Measurements from ENCODE around the gene CD209. TPM values are rescaled to one million over a fixed set of nuclear protein-coding genes. Genes with fewer than 3 reads are reported as not detected.

Gene CD209
- total RNA-seq, 1 experiment from 2014 or later = not detected

DNA sequence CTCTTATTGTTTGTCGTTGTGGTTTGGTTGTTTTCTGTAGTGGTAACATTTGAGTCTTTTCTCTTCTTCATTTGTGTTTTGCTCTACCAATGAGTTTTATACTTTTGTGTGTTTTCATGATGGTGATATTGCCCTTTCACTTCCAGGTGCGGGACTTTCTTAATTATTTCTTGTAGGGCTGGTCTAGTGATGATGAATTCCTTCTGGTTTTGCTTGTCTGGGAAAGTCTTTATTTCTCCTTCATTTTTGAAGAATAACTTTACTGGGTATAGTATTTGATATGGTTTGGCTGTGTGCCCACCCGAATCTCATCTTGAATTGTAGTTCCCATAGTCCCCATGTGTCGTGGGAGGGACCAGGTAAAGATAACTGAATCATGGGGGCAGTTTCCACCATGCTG is 8.9 kb upstream of the CD209 start:
- ChIA-PET CTCF (no interaction called here), POLR2A (no interaction called here)
- Mint-ChIP-seq H3K36me3 (ENCODE audit: insufficient read depth, unreplicated experiment) (no peaks in the 10 kb centered on the region), H3K9me3 (ENCODE audit: unreplicated experiment) (peaks cover 51% of the 10 kb centered on the region), H3K4me3 (ENCODE audit: unreplicated experiment) (no peak overlapping the region), H3K27me3 (ENCODE audit: insufficient read depth, unreplicated experiment) (no peaks in the 10 kb centered on the region), H3K4me1 (ENCODE audit: low read depth, unreplicated experiment) (no peaks in the 10 kb centered on the region), H3K27ac (ENCODE audit: unreplicated experiment) (no peak overlapping the region)
- H3K4me1 ChIP-seq = no peaks in the 10 kb centered on the region
- TF ChIP-seq, protein P1, sequence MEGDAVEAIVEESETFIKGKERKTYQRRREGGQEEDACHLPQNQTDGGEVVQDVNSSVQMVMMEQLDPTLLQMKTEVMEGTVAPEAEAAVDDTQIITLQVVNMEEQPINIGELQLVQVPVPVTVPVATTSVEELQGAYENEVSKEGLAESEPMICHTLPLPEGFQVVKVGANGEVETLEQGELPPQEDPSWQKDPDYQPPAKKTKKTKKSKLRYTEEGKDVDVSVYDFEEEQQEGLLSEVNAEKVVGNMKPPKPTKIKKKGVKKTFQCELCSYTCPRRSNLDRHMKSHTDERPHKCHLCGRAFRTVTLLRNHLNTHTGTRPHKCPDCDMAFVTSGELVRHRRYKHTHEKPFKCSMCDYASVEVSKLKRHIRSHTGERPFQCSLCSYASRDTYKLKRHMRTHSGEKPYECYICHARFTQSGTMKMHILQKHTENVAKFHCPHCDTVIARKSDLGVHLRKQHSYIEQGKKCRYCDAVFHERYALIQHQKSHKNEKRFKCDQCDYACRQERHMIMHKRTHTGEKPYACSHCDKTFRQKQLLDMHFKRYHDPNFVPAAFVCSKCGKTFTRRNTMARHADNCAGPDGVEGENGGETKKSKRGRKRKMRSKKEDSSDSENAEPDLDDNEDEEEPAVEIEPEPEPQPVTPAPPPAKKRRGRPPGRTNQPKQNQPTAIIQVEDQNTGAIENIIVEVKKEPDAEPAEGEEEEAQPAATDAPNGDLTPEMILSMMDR (IDR thresholded peaks at IDR 0.05; ENCODE audit: insufficient read depth in 1 of 2, low read depth in 1 of 2, low read length in 1 of 2, severe bottlenecking in 1 of 2, unreplicated experiment in 1 of 2) = no peak
- DNase-seq = no peak
- no peaks in the 10 kb centered on the region for H3K27me3 ChIP-seq (replicated peaks; ENCODE audit: control insufficient read depth, insufficient read depth, low read length)
- no peak overlapping the region for H3K4me3 ChIP-seq (ENCODE audit: low read depth, low read length)
- no TSS peak for BruUV-seq (replicated peaks)
- intact Hi-C loops (cut with micrococcal nuclease; ENCODE audit: unreplicated experiment) = no loop called here
- H3K36me3 ChIP-seq (ENCODE audit: control insufficient read depth, insufficient read depth, low read length) = no peaks in the 10 kb centered on the region
- H3K9me3 ChIP-seq = peaks cover 33% of the 10 kb centered on the region

- Histone ChIP-seq H3K27me3 (replicated peaks; ENCODE audit: control insufficient read depth, insufficient read depth, low read length) (no peaks in the 10 kb centered on the region), H3K36me3 (ENCODE audit: control insufficient read depth, insufficient read depth, low read length) (no peaks in the 10 kb centered on the region), H3K4me3 (ENCODE audit: low read depth, low read length) (no peak overlapping the region), H3K4me1 (no peaks in the 10 kb centered on the region), H3K9me3 (no peaks in the 10 kb centered on the region; the same call in 1 of the 2 replicates)
- CTCF ChIA-PET = no interaction called here
- BruUV-seq (replicated peaks) = no TSS peak
- TF ChIP-seq, protein P1 (IDR thresholded peaks at IDR 0.05; ENCODE audit: insufficient read depth in 1 of 2, low read depth in 1 of 2, low read length in 1 of 2, severe bottlenecking in 1 of 2, unreplicated experiment in 1 of 2) = no peak
- no peaks in the 10 kb centered on the region for H3K4me1 Mint-ChIP-seq (ENCODE audit: low read depth, unreplicated experiment)
- H3K27ac Mint-ChIP-seq (ENCODE audit: unreplicated experiment) = no peak overlapping the region
- H3K27me3 Mint-ChIP-seq (ENCODE audit: insufficient read depth, unreplicated experiment) = no peaks in the 10 kb centered on the region
- POLR2A ChIA-PET = no interaction called here
- intact Hi-C loops (cut with micrococcal nuclease; ENCODE audit: unreplicated experiment) = no loop called here
- H3K4me3 Mint-ChIP-seq (ENCODE audit: unreplicated experiment) = no peak overlapping the region
- no peaks in the 10 kb centered on the region for H3K36me3 Mint-ChIP-seq (ENCODE audit: insufficient read depth, unreplicated experiment)
- H3K9me3 Mint-ChIP-seq (ENCODE audit: unreplicated experiment) = peaks cover 19% of the 10 kb centered on the region
- no peak for DNase-seq
Measured at GRCh38 chr19:7751157-7751783, 3.9 kb upstream of the CD209 start.

GRCh38 chr19:7748756-7749155 is 1.4 kb upstream of the CD209 start:
- Histone ChIP-seq H3K4me1 (no peaks in the 10 kb centered on the region), H3K27me3 (replicated peaks; ENCODE audit: control insufficient read depth, insufficient read depth, low read length) (no peaks in the 10 kb centered on the region), H3K9me3 (no peaks in the 10 kb centered on the region), H3K36me3 (ENCODE audit: control insufficient read depth, insufficient read depth, low read length) (no peaks in the 10 kb centered on the region), H3K4me3 (ENCODE audit: low read depth, low read length) (no peak overlapping the region)
- no peaks in the 10 kb centered on the region for H3K4me1 Mint-ChIP-seq (ENCODE audit: low read depth, unreplicated experiment)
- ChIA-PET CTCF (no interaction called here), POLR2A (no interaction called here)
- no TSS peak for BruUV-seq (replicated peaks)
- no peak overlapping the region for H3K4me3 Mint-ChIP-seq (ENCODE audit: unreplicated experiment)
- DNase-seq = peak in 1 of 2 experiments; percentile 37
- TF ChIP-seq, protein P1 (IDR thresholded peaks at IDR 0.05; ENCODE audit: insufficient read depth in 1 of 2, low read depth in 1 of 2, low read length in 1 of 2, severe bottlenecking in 1 of 2, unreplicated experiment in 1 of 2) = peak in 1 of 2 experiments; percentile 6
- no peak overlapping the region for H3K27ac Mint-ChIP-seq (ENCODE audit: unreplicated experiment)
- no peaks in the 10 kb centered on the region for H3K9me3 Mint-ChIP-seq (ENCODE audit: unreplicated experiment)
- H3K27me3 Mint-ChIP-seq (ENCODE audit: insufficient read depth, unreplicated experiment) = peaks cover 3% of the 10 kb centered on the region
- intact Hi-C loops (cut with micrococcal nuclease; ENCODE audit: unreplicated experiment) = loop anchor here (2.0 kb wide), 1 partner anchor 50 kb away; no protein-coding TSS in a partner anchor
- no peaks in the 10 kb centered on the region for H3K36me3 Mint-ChIP-seq (ENCODE audit: insufficient read depth, unreplicated experiment)
